Left lobe of liver (tissue), 2 donors: ENCODE measurements around the gene TMCO6. TPM values are rescaled to one million over a fixed set of nuclear protein-coding genes. Genes with fewer than 3 reads are reported as not detected.

ENCODE experiments used
- ATAC-seq: fragments of 200-7000 bp; cut with Tn5 transposase; one replicate; pipeline ENCODE4 v1.9.1; 2020; ENCODE audit warnings: mild to moderate bottlenecking, moderate library complexity
- DNase-seq: peaks from one replicate; pipeline ENCODE4 v3.0.0-alpha.2; 2020; ENCODE audit warnings: low spot score
- total RNA-seq: library from RNA; stranded (reverse); gene quantifications from one replicate; pipeline ENCODE4 v1.2.1, GENCODE V29; 2021
- donor health status: DM: no; HTN: no; CAD: no; lungs with moderate emphysema.
- donor health status: DM: no; HTN: yes; CAD: no.

The TMCO6 gene
- total RNA-seq, 1 donor from 2014 or later = 15.6 TPM

DNA sequence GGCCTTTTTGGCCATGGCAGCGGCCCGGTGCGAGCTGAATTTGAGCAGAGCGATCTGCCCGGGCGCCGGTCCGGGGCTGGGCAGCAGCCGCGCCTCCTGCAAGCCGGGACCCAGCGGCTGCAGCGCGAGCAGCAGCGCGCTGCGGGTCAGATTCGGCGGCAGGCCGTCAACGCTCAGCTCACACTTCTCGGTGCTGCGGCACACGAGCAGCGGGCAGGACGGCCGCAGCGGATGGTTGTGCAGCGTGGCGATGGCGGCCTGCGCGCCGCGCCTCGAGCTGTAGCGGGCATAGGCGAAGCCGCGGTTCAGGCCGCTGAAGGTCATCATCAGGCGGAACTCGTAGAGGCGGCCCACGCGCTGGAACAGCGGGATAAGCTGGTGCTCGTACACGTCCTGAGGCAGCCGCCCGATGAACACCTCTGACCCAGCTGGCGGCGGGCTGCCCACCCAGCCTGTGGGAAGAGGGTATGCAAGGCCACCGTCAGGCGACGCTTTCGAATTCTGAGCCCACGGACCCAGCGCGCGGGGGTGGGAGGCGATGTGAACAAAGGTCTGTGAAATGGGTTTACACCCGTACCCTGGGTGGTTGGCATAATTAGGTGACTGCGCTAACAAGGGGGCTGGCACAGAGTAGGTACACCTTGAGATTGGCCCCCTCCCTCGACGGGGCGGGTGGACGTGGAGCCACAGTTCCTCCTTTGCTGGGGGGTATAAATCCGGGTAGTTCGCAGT, 33.4 kb downstream of the TMCO6 start:
- no peak for DNase-seq
- peak; percentile 34 for ATAC-seq

DNA sequence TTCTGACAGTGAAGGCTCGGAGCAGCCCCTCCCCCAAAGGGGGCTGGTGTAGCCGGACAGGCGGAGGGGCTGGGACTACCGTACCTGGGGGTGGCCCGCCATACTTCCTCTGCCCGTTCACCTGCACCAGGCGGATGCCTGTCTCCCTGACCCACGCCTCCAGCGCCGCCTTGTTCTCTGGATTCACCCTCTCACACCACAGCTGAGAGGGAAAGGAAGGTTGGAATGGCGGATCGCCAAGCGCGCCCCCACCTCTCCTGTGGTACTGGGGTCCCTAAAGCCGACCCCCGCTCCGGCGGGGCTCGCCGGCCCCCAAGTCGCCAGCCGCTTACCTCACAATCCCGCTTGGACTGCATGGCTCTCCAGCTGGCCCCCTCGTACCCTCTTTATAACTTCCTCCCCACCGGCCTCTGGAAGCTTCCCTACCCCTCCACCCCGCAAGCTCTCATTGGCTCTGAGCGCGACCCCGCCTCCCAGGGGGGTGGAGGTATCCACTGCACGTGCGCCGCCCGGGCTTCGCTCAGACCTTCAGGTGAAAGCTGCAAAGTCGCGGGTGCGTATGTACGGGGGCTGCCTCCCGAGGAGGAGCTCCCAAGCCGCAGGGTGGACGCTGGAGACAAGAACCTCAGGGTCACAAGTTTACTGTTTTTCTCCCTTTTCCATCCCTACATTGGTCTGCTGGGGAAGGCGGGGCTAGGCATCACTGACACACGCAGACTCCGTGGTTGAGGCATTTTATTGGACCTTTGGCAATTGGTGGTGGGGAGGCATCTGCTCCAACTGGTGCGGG, 34.1 kb downstream of the TMCO6 start, which contains the start of gene DND1:
Gene DND1 (minus strand): TSS at position 390 of the 790 bp plus-strand sequence. CDS start 34 bp downstream, at position 356.
- ATAC-seq = no peak
- DNase-seq = no peak

DNA sequence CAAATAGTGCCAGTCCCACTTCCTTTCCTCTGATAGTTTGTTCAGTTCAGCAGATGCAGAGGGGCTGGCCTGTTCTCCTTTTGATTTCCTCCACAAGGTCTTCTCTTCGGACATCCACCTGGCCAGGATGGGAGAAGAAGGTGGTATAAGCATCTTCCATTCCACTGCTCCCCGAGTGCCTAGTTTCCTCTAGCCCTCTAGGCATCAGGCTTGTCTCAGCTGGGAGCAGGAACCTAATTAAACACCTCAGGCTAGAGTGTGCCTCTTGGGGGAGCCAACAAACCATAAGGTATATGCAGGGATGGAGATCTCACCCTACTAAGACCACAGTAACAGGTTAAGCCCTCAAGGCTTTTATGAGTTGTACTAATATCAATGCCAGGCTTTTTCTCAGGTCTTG, 35.0 kb downstream of the TMCO6 start:
- ATAC-seq (no peak), DNase-seq (no peak)

GRCh38 chr5:140674629-140675028, 35.4 kb downstream of the TMCO6 start:
- DNase-seq = no peak
- no peak for ATAC-seq

DNA sequence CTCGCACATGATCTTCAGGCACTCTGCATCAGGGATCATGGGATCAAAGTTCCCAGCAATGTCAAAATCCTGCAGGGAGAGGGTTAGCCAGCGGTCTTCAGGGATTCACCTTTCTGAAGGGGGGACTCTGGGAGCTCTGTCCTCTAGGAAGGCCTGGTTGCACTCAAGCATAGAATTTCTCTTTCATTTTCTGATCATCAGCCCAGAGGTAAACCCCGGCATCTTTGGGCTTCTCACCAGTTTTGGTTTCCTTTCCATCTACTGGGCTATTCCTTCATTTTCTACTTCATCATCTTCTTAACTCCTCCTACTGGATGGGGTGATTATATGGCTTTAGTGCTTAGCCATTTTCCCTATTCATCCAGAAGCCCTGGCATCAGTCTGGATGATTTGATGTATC, 38.7 kb downstream of the TMCO6 start:
- no peak for DNase-seq
- ATAC-seq = no peak

GRCh38 chr5:140678993-140679392, 39.7 kb downstream of the TMCO6 start:
- no peak for DNase-seq
- no peak for ATAC-seq

DNA sequence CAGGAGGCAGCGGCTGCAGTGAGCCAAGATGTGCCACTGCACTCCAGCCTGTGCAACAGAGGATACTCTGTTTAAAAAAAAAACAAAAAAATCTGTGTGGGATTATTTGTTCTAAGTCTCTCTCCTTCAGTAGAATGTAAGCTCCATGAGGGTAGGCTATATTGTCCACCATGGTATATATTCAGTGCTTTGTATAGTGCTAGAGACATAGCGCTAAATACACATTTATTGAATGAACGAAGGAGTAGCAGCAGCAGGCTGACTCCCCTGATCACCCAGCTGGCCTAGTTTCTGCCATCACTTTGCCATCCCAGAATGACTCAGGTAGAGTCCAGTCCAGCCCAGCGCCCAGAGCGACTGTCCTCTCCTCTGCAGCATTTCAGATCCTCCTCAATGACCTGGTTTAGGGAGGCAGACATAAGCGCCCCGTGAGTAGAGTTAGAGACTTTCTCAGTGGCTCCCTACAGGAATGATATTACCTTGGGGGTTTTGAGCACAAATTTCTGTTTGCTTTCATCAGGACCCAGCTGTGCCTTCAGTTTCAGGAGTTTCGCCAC, 51.2 kb downstream of the TMCO6 start:
- DNase-seq (no peak), ATAC-seq (peak; percentile 4)

DNA sequence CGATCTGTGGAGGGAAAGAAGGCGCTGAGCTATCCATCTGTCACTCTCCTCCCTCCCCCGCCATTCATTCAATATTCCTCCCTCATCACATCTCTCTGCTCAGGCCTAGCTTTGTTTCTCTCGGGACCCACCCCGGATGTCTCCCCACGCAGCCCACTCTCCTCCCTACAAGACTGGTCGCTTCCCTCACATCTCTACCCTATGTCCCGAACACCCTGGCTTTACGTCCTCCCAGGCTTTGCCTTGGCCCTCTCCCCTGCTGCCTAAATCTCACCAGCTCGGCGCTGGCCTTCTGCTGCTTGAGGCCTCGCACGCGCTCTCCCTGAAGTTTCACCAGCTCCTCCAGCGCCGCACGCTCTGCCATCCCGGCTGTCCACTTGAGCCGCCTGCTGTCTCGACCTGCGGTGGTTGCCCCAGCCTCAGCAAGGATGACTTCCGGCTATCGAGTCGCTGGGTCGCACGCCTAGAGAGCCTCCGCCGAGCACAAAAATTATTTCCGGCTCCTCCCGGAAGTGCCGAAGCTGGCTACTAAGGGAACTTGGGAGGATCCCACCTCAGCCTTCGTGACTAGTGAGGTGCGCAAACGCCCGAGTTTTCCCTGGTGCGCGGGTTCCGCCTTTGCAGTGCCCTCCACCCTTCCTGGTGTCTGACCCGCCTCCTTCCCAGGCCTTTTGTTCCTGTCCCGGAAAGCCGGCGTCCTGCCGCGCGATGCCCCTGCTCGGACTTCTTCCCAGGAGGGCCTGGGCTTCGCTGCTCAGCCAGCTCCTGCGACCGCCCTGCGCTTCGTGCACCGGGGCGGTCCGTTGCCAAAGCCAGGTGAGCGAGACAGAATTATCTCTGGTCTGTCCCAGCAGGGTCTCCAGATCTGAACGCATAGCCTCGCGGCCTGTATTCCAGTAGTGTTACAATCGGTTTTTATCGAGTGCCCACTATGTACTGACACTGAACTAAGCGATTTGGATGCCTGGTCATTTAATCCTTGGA, 52.0 kb downstream of the TMCO6 start, which contains the start of the genes HARS1 and HARS2:
Gene HARS1 (minus strand): TSS at position 430 of the 984 bp plus-strand sequence. CDS start 66 bp downstream, at position 364.
Gene HARS2 (plus strand): TSS at position 515 of the 984 bp plus-strand sequence. CDS start 194 bp downstream, at position 709.
- peak; percentile 93 for DNase-seq
- ATAC-seq = peak; percentile 97

- no peak for DNase-seq
- no peak for ATAC-seq
Measured at GRCh38 chr5:140694276-140694675, 55.0 kb downstream of the TMCO6 start.

Other genes starting within 250 kb of the TMCO6 start
- gene ANKHD1, start 237.6 kb upstream of the TMCO6 start, total RNA-seq = 60.6 TPM
- 11.3 TPM for gene EIF4EBP3, start 91.8 kb upstream of the TMCO6 start, total RNA-seq
- 19.5 TPM for gene SRA1, start 82.0 kb upstream of the TMCO6 start, total RNA-seq
- 14.1 TPM for gene APBB3, start 74.9 kb upstream of the TMCO6 start, total RNA-seq
- gene SLC35A4, start 74.6 kb upstream of the TMCO6 start, total RNA-seq = 32.0 TPM
- gene CD14, start 6.3 kb upstream of the TMCO6 start, total RNA-seq = 211 TPM
- 50.5 TPM for gene NDUFA2, start 8.2 kb downstream of the TMCO6 start, total RNA-seq
- gene IK, start 8.4 kb downstream of the TMCO6 start, total RNA-seq = 25.4 TPM
- 17.8 TPM for gene WDR55, start 25.5 kb downstream of the TMCO6 start, total RNA-seq
- 1.8 TPM for gene DND1, start 34.1 kb downstream of the TMCO6 start, total RNA-seq
- gene HARS1, start 51.9 kb downstream of the TMCO6 start, total RNA-seq = 48.9 TPM
- 12.4 TPM for gene HARS2, start 52.0 kb downstream of the TMCO6 start, total RNA-seq
- gene ZMAT2, start 61.0 kb downstream of the TMCO6 start, total RNA-seq = 18.0 TPM
- gene PCDHA1, start 146.7 kb downstream of the TMCO6 start, total RNA-seq = not detected
- not detected for gene PCDHA2, start 155.4 kb downstream of the TMCO6 start, total RNA-seq
- gene PCDHA3, start 161.6 kb downstream of the TMCO6 start, total RNA-seq = 0.05 TPM
- gene PCDHA4, start 167.6 kb downstream of the TMCO6 start, total RNA-seq = 0.05 TPM
- not detected for gene PCDHA5, start 182.2 kb downstream of the TMCO6 start, total RNA-seq
- gene PCDHA6, start 188.5 kb downstream of the TMCO6 start, total RNA-seq = not detected
- gene PCDHA7, start 194.8 kb downstream of the TMCO6 start, total RNA-seq = not detected
- not detected for gene PCDHA8, start 201.7 kb downstream of the TMCO6 start, total RNA-seq
- not detected for gene PCDHA9, start 208.9 kb downstream of the TMCO6 start, total RNA-seq
- not detected for gene PCDHA10, start 216.4 kb downstream of the TMCO6 start, total RNA-seq
- gene PCDHA11, start 229.5 kb downstream of the TMCO6 start, total RNA-seq = 0.23 TPM
- 0.08 TPM for gene PCDHA12, start 235.9 kb downstream of the TMCO6 start, total RNA-seq
- gene PCDHA13, start 242.7 kb downstream of the TMCO6 start, total RNA-seq = 0.28 TPM